GM12878 (cell line): ENCODE measurements around the gene DIS3L2. TPM values are rescaled to one million over a fixed set of nuclear protein-coding genes. Genes with fewer than 3 reads are reported as not detected.
"Not testable (repeated sequence)": the region's sequence is repeated elsewhere in the genome, so short reads cannot be mapped to it uniquely, and the experiment has no call there.

ENCODE experiments used
- ATAC-seq: fragments of 200-7000 bp; cut with Tn5 transposase; 3 replicates; pipeline ENCODE4 v1.9.1; 2020; ENCODE audit warnings: mild to moderate bottlenecking, moderate library complexity
- BruUV-seq: library from RNA; stranded (reverse); fragments of 400-500 nt; replicated peaks from 2 replicates; lab custom pipeline; 2021; lab: Mats Ljungman, UMichigan
- CTCF ChIA-PET: fragments of 300-600 bp; sonication (Branson Sonifier 250); formaldehyde crosslinking; extraction: SDS; loops from one replicate; lab custom pipeline; 2021; ENCODE audit warnings: inconsistent platforms; lab: Yijun Ruan, JAX
- POLR2A ChIA-PET: fragments of 350-600 bp; formaldehyde crosslinking; extraction: SDS; loops from one replicate; lab custom pipeline; 2021; ENCODE audit warnings: inconsistent platforms; lab: Charles Lee
- RAD21 ChIA-PET: fragments of 300-600 bp; sonication (Branson Sonifier 250); formaldehyde crosslinking; loops from one replicate; lab custom pipeline; 2023; ENCODE audit warnings: antibody characterized with exemption; ENCODE audit not compliant: unreplicated experiment; lab: Charles Lee
- SMC1A ChIA-PET: fragments of 300-600 bp; sonication (Branson Sonifier 250); formaldehyde crosslinking; loops from one replicate; lab custom pipeline; 2023; ENCODE audit not compliant: unreplicated experiment, uncharacterized antibody; lab: Charles Lee
- DNase-seq: peaks from one replicate; pipeline ENCODE4 v3.0.0-alpha.2; 2011; ENCODE audit warnings: low read depth, low spot score
- FAIRE-seq: peaks from 3 replicates; lab custom pipeline; 2011; peaks lifted over from hg19 to GRCh38; lab: Jason Lieb, UNC
- H2AFZ ChIP-seq: 2 replicates; pipeline ENCODE4 v1.6.0; 2011; ENCODE audit warnings: low read depth, low read length, control low read depth; ENCODE audit not compliant: control insufficient read depth
- H3K27ac ChIP-seq: 2 replicates; pipeline ENCODE4 v1.5.1; 2011; ENCODE audit warnings: control low read depth; ENCODE audit not compliant: control insufficient read depth, insufficient read depth
- H3K27me3 ChIP-seq, 2 experiments: replicated peaks in 1 of 2; 2 replicates each; pipeline versions ENCODE4 v1.6.0 to v1.6.1; 2011; ENCODE audit warnings: low read length in 1 of 2; ENCODE audit not compliant: control insufficient read depth in 2 of 2, insufficient read depth in 2 of 2
- H3K36me3 ChIP-seq, 2 experiments: 2 replicates each; pipeline ENCODE4 v1.5.1; 2011; ENCODE audit warnings: low read length in 1 of 2; ENCODE audit not compliant: control insufficient read depth in 2 of 2, insufficient read depth in 2 of 2
- H3K4me1 ChIP-seq: 2 replicates; pipeline ENCODE4 v1.6.1; 2011; ENCODE audit warnings: mild to moderate bottlenecking, low read length, moderate library complexity, mixed read lengths; ENCODE audit not compliant: control insufficient read depth, insufficient read depth
- H3K4me2 ChIP-seq: 2 replicates; pipeline ENCODE4 v1.6.0; 2011; ENCODE audit warnings: control low read depth; ENCODE audit not compliant: control insufficient read depth, insufficient read depth
- H3K4me3 ChIP-seq: fragments of 200-600 bp; sonication (generic); 2 replicates; pipeline ENCODE4 v1.5.1; 2016
- H3K79me2 ChIP-seq: 2 replicates; pipeline ENCODE4 v1.6.0; 2011; ENCODE audit warnings: low read length; ENCODE audit not compliant: control insufficient read depth, insufficient read depth
- H3K9ac ChIP-seq: 2 replicates; pipeline ENCODE4 v1.8.0; 2011; ENCODE audit warnings: low read length, control low read depth, mixed read lengths; ENCODE audit not compliant: control insufficient read depth, insufficient read depth
- H3K9me3 ChIP-seq: replicated peaks from 3 replicates; pipeline ENCODE4 v1.5.1; 2011; ENCODE audit warnings: mild to moderate bottlenecking, low read length; ENCODE audit not compliant: control insufficient read depth, insufficient read depth
- H4K20me1 ChIP-seq: 2 replicates; pipeline ENCODE4 v1.6.0; 2011; ENCODE audit not compliant: control insufficient read depth, insufficient read depth
- ETV6 ChIP-seq, 2 experiments: fragments of 450-650 bp in 1 of 2; IDR thresholded peaks in 1 of 2; conservative IDR thresholded peaks in 1 of 2; 2 replicates each; pipeline ENCODE4 v1.6.1; 2014; ENCODE audit warnings: antibody characterized with exemption in 1 of 2, borderline replicate concordance in 1 of 2, low read depth in 1 of 2, mild to moderate bottlenecking in 1 of 2, moderate library complexity in 1 of 2
- GATAD2B ChIP-seq: fragments of 450-650 bp; conservative IDR thresholded peaks from 2 replicates; pipeline ENCODE4 v1.6.1; 2017; ENCODE audit warnings: low read depth, mild to moderate bottlenecking, moderate library complexity
- HDGF ChIP-seq: fragments of 450-650 bp; IDR thresholded peaks from 2 replicates; pipeline ENCODE4 v1.6.1; 2016; ENCODE audit warnings: antibody characterized with exemption
- RUNX3 ChIP-seq: IDR thresholded peaks from 2 replicates; pipeline ENCODE4 v1.6.1; 2012; ENCODE audit warnings: low read length, inconsistent platforms
- WGBS: methylation state at CpG from one replicate; pipeline ENCODE4 v1.1.6; 2016; ENCODE audit warnings: low lambda C conversion rate; ENCODE audit not compliant: insufficient replicate concordance, insufficient coverage; ENCODE audit errors: missing lambda C conversion rate; 5-methylcytosine and 5-hydroxymethylcytosine counted together
- in situ Hi-C: fragments of 300-500 bp; cut with MboI; formaldehyde crosslinking; loops from 9 replicates; pipeline ENCODE4 v1.14.3; 2018; ENCODE audit warnings: mixed read lengths
- intact Hi-C: fragments of 100-400 bp; cut with micrococcal nuclease; formaldehyde crosslinking; loops from one replicate; pipeline ENCODE4 v1.14.2; 2022; ENCODE audit not compliant: unreplicated experiment
- polyA plus RNA-seq, 11 experiments: library from polyadenylated mRNA; depleted of rRNA in 4 of 11; unstranded in 6 of 11; stranded (reverse) in 5 of 11; fragments of >200 nt; fragmentation: Nextera tagmentation in 4 of 11; fragmentation: Illumina TruSeq in 1 of 11; extraction: Ambion mirVana in 4 of 11; extraction: Trizol in 1 of 11; gene quantifications; 1 replicate in 1 of 11; 2 replicates in 10 of 11; pipeline versions ENCODE4 v1.2.1 to v1.2.3, GENCODE V29; 2011 to 2016; ENCODE audit warnings: inconsistent platforms in 2 of 11, missing spikeins in 2 of 11, low read depth in 1 of 11
- total RNA-seq, 4 experiments: library from RNA; depleted of rRNA in 3 of 4; stranded (reverse); fragments of >200 nt in 3 of 4; fragmentation: Illumina TruSeq in 1 of 4; extraction: Trizol in 1 of 4; gene quantifications; 2 replicates each; pipeline versions ENCODE4 v1.2.1 to v1.2.3, GENCODE V29; 2013 to 2021
- TF ChIP-seq, protein P1 (sequence below): fragments of 450-650 bp; IDR thresholded peaks from 2 replicates; pipeline ENCODE4 v1.6.1; 2017; ENCODE audit warnings: mild to moderate bottlenecking, moderate library complexity

DIS3L2 gene
- total and polyA plus RNA-seq, 10 of the 15 experiments (the other 5 are each of a cell fraction or from before 2014, with no cell fraction given) = 3.5 to 27.1 (median 16.0) TPM

DNA sequence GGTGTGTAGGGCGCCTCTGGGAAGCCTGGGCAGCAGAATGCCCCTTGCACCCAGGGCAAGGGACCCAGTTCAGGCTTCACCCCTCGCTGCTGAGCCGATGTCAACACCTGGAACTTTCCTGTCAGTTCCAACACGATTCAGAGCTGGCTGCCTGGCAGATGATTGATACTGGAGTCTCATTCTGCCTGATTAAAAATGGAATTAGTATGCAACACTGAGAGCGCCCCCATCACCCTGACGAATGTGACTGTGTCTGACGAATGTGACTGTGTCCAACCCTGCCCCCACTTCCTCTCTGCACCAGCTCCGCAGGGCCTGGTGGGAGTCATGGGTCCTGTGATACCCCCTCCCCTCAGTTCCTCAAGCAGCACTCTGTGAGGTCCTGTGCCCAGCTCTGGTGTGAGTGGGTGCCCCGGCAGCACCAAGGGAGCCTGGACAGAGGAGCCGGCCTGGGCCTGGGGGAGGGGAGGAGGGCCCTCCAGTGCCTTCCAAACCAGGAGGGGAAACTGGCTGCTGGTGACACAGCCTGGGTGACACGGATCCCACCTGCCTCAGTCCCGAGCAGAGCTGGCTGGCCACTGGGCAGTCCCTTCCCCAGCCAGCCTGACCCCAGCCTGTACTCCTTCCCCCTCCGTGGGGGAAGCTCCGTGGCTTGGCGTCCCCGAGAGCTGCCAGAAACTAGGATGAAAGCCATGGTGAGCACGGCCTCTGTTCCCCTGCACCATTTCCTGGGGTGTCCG is 375.6 kb downstream of the DIS3L2 start:
- SMC1A ChIA-PET = no interaction called here
- ATAC-seq = no peak
- no peaks in the 10 kb centered on the region for H4K20me1 ChIP-seq
- H3K36me3 ChIP-seq = peaks cover 0 to 5% of the 10 kb centered on the region in 2 experiments; a peak in 2 of 4 replicates
- H3K4me1 ChIP-seq = no peaks in the 10 kb centered on the region
- no TSS peak for BruUV-seq
- WGBS = 78% methylated on average over 17 of the region's 18 CpGs
- POLR2A ChIA-PET = no interaction called here
- H3K4me2 ChIP-seq = no peak overlapping the region
- H2AFZ ChIP-seq = no peak overlapping the region
- RAD21 ChIA-PET = interaction anchor here (0.9 kb wide), 1 partner anchor 183 kb away, joined by 3 read pairs; the partner anchor contains the start of gene PRSS56
- in situ Hi-C loops = no loop called here
- H3K27ac ChIP-seq = no peak overlapping the region
- no peak for DNase-seq
- H3K79me2 ChIP-seq = no peaks in the 10 kb centered on the region
- TF ChIP-seq ETV6 (conservative IDR thresholded peaks at IDR 0.05 in 1 of 2, IDR thresholded peaks at IDR 0.05 in 1 of 2; ENCODE audit: borderline replicate concordance in 1 of 2, low read depth in 1 of 2) (no peak), RUNX3 (no peak), HDGF (no peak), GATAD2B (no peak)
- TF ChIP-seq, protein P1, sequence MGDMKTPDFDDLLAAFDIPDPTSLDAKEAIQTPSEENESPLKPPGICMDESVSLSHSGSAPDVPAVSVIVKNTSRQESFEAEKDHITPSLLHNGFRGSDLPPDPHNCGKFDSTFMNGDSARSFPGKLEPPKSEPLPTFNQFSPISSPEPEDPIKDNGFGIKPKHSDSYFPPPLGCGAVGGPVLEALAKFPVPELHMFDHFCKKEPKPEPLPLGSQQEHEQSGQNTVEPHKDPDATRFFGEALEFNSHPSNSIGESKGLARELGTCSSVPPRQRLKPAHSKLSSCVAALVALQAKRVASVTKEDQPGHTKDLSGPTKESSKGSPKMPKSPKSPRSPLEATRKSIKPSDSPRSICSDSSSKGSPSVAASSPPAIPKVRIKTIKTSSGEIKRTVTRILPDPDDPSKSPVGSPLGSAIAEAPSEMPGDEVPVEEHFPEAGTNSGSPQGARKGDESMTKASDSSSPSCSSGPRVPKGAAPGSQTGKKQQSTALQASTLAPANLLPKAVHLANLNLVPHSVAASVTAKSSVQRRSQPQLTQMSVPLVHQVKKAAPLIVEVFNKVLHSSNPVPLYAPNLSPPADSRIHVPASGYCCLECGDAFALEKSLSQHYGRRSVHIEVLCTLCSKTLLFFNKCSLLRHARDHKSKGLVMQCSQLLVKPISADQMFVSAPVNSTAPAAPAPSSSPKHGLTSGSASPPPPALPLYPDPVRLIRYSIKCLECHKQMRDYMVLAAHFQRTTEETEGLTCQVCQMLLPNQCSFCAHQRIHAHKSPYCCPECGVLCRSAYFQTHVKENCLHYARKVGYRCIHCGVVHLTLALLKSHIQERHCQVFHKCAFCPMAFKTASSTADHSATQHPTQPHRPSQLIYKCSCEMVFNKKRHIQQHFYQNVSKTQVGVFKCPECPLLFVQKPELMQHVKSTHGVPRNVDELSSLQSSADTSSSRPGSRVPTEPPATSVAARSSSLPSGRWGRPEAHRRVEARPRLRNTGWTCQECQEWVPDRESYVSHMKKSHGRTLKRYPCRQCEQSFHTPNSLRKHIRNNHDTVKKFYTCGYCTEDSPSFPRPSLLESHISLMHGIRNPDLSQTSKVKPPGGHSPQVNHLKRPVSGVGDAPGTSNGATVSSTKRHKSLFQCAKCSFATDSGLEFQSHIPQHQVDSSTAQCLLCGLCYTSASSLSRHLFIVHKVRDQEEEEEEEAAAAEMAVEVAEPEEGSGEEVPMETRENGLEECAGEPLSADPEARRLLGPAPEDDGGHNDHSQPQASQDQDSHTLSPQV = no peak
- TF ChIP-seq, all 136 proteins: peak for 0
- no peak for FAIRE-seq
- intact Hi-C loops = no loop called here
- Histone ChIP-seq H3K9ac (no peak overlapping the region), H3K9me3 (no peaks in the 10 kb centered on the region), H3K4me3 (no peak overlapping the region), H3K27me3 (no peaks in the 10 kb centered on the region)
- CTCF ChIA-PET = no interaction called here

DNA sequence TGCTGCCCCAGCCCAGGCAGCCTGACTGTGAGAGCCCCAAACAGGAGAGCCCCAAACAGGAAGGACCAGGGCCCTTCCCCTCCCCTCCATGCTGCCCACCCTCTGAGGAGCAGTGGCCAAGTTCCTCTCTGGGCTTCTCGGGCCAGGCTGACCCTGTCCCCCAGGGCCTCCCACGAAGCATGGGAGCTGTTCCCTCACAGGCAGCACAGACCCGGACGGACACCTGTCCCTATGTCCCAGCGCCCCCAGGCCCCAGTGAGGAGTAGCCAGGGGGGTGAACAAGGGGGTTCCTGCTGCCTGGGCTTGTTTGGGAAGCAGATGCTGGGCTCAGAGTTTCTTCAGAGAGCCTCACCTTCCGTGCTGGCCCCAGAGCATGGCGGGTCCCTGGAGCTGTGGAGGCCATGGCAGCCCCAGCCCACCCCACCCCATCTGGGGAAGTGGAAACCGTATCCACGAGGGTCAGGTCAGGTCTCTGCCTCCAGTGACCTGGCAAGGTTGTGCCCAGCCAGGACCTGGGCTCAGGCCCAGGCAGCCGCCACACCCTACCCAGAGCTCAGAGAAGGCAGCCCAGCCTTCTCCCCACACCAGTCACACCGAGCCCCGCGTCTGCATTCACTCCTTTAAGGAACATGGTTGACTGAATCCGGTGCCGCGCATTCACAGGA is 376.7 kb downstream of the DIS3L2 start:
- H4K20me1 ChIP-seq, BruUV-seq, H3K27me3 ChIP-seq, H3K4me3 ChIP-seq, H3K4me2 ChIP-seq, FAIRE-seq, SMC1A ChIA-PET, in situ Hi-C loops, ATAC-seq, intact Hi-C loops, CTCF ChIA-PET, H2AFZ ChIP-seq, DNase-seq, POLR2A ChIA-PET, H3K4me1 ChIP-seq, H3K79me2 ChIP-seq, H3K36me3 ChIP-seq, H3K9me3 ChIP-seq, H3K27ac ChIP-seq, H3K9ac ChIP-seq: not testable (repeated sequence)
- RAD21 ChIA-PET = interaction anchor here (0.9 kb wide), 1 partner anchor 182 kb away, joined by 3 read pairs; the partner anchor contains the start of gene PRSS56
- WGBS = 91% methylated on average over 8 of the region's 16 CpGs
